HG03103 (cell line): ENCODE results near the gene TMEM131.

ENCODE experiments used
- ATAC-seq: cut with Tn5 transposase; IDR thresholded peaks from one replicate; pipeline ENCODE4 v1.9.1; 2021; ENCODE audit warnings: low read depth; ENCODE audit not compliant: unreplicated experiment

TMEM131 gene

DNA sequence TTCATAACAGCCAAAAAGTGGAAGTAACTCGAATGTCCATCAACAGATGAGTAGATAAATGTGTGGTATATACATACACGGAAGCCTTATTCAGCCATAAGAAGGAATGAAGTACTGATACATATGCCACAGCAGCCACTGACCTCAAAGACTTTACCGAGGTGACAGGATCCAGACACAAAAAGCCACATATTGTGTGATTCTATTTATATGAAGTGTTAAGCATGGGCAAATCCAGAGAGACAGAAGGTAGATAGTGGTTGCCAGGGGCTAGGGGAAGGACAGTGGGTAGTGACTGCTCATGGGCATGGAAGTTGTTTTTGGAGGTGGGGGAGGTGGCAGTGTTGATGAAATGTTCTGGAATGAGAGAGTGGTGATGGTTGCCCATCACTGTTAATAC, 248.5 kb downstream of the TMEM131 start:
- ATAC-seq: no peak

DNA sequence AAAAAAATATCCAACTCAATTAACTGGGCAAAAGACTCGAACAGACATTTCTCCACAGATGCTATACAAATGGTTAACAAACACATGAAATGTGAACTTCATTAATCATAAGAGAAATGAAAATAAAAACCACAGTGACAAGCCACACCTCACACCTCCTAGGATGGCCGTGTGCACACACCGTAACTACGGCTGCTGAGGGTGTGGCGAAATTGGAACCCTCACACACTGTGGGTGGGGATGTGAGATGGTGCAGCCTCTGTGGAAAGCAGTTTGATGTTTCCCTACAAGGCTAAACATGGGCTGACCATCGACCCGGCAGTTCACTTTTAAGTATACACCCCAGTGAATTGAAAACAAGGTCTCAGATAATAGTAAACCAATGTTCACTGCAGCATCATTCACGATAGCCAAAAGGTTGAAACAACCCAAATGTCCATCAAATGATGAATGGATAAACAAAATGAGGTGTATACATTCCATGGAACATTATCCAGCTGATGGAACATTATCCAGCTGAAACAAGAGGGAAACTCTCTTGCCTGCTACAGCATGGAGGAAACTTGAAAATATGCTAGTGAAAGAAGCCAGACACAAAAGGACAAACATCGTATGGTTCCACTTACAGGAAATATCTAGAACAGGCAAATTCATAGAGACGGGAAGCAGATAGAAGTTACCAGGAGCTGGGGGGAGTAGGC, 250.1 kb downstream of the TMEM131 start:
- ATAC-seq: no peak

- no peak for ATAC-seq
These were observed 251.8 kb downstream of the TMEM131 start for GRCh38 chr2:97743913-97744312.

DNA sequence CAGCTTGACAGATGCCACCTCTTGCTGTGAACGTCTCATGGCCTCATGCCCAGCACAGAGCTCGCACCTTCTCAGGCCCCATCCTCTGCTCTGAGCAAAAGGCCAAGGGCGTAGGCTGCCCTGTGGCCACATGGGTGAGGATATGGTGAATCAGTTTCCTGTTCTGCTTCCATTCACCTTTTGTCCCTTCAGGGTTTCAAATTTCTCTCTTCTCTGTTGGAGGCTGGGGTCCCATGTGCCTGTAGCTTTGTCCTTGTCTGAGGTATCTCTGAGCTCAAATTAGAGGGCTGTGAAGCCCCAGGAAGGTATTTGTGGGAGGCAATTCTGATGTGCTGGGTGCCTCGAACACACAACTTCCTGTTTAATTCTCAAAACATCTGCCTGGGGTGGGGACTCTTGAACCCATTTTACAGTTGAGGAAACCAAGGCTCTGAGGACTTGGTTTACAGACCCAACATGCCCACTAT, 253.3 kb downstream of the TMEM131 start:
- no peak for ATAC-seq

GRCh38 chr2:97741686-97742085, 254.1 kb downstream of the TMEM131 start:
- no peak for ATAC-seq

GRCh38 chr2:97741251-97741650, 254.5 kb downstream of the TMEM131 start:
- no peak for ATAC-seq

DNA sequence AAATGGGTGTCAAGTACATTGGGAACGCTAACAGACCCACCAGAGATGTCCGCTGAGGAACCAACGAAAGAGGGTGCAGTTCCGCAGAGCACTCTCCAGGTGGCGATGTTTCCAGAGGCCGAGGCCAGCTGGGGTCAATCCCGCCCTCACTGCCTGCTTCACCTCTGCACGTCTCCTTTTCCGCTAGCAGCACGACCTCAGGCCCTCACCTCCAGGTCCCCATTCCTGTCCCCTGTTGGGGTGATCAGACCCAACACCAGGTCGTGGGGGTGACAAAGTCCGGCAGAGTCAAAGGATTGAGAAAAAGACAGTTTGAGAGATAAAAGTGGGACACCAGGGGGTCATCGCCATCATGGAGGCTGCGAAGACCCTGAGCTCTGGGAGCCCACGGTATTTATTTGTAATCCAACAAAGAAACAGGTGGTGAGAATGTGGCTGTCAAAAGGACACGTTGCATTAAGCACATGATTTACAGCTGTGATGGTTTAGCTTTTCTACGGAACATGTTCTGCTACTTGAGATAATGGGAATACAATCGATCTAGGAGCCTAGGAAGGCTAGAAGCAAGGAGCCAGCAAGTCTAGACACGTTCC, 255.1 kb downstream of the TMEM131 start:
- no peak for ATAC-seq

GRCh38 chr2:97739893-97740245, 255.9 kb downstream of the TMEM131 start:
- ATAC-seq: no peak

DNA sequence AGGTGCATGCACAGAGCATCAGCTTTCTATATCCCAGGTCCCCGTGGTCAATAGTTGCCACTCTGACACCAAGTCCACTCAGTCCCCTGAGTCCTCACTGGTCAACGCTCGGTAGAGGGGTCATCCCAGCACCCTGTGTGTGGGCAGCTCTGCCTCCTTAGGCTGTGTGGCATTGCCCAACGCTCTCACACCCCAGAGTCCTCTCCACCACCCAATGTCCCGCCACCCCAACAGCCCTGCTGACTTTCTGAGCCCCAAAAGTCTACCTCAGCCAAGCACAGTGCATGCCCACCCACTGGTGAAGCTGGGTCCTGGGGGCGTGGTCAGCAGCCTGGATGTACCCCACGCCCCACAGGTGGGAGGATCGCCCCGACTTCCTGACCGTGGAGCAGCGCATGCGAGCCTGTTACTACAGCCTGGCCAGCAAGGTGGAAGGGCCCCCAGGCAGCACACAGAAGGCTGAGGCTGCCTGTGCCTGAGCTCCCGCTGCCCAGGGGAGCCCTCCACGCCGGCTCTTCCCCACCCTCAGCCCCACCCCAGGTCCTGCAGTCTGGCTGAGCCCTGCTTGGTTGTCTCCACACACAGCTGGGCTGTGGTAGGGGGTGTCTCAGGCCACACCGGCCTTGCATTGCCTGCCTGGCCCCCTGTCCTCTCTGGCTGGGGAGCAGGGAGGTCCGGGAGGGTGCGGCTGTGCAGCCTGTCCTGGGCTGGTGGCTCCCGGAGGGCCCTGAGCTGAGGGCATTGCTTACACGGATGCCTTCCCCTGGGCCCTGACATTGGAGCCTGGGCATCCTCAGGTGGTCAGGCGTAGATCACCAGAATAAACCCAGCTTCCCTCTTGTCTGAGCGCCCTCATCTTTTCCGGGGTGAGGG, 256.5 kb downstream of the TMEM131 start:
- ATAC-seq: no peak

DNA sequence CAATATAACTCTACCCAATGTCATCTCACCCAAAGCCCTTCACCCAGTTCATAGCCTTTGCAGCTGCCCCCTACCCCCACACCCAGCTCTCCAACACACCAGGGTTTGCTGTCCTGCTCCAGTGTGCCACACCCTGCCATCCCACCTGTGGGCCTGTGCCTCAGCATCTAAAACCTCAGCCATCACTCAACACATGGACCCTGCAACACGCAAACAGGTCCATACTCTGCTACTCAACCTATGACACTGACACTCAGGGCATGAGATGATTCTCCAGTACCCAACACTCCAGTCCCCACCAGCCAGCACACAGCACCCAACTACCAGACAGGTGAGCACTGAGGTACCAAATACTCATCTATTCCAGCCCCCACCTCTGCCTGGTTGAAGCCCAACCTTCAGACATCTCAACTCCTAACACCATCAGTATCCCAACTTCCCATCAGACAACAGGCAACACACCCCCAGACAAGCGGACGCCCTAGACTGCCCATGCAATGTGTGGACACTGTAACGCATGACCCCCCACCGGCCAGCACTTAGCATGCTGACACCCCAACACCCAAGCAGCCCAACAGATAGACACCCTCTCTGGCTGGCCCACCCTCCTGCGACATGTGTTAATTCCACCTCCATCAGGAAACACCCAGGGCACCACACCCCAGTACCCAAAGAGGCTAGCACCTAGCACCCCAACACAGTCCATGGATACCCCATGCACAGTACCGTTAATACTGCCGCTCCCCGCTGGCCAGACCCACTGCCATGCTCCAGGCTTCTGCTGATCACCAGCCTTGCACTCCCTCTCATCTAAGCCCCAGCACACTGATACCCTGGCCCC, 257.3 kb downstream of the TMEM131 start:
- no peak for ATAC-seq

GRCh38 chr2:97737421-97738178, 258.1 kb downstream of the TMEM131 start:
- ATAC-seq: no peak

DNA sequence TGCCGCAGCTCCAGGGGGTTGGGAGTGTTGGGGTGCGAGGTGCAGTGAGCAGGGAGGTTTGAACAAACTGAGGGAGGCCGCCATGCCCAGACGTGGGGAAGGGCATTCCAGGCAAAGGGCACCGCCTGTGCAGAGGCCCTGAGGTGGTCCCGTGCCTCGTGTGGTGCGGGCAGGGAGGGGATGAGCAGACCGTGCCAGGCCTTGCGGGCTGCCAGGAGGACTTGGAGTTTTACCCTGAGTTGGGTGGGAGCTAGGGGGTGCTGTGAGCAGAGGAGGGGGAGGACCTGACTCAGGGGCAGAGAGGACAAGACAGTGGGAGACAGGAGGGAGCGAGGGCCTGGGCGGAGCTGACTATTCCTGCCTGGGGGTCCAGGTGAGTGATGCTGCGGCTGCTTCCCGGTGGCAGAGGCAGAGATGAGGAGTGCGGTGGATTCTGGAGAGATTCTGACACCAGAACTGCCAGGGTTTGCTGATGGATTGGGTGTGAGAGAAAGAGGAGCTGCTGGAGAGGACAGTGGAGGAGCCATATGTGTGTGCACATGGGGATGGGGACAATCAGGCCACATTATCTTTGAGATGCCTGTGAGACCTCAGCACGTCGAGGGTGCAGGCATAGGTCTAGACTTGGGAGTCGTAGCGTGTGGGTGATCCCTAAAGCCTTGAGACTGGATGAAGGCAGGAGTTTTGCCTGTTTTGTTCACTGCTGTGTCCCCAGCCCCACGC, 259.0 kb downstream of the TMEM131 start:
- no peak for ATAC-seq

DNA sequence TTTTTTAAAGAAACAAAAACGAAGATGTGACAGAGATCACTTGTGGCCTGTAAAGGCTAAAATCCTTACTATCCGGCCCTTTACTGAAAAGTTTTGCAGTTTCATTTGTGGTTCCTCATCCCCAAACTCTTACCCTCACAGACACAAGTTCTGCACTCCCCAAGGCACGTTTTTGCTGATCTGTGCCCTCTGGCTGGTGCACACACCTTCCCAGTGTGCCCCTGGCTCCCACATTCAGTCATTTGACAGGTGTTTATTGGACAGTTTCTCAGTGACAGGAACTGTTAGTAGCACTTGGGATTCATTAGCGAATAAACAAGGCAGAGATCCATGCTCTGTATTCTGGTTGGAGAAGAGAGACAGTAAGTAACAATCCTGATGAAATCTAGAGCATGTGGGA, 259.6 kb downstream of the TMEM131 start:
- ATAC-seq: no peak

GRCh38 chr2:97735161-97735561, 260.6 kb downstream of the TMEM131 start:
- ATAC-seq: no peak

DNA sequence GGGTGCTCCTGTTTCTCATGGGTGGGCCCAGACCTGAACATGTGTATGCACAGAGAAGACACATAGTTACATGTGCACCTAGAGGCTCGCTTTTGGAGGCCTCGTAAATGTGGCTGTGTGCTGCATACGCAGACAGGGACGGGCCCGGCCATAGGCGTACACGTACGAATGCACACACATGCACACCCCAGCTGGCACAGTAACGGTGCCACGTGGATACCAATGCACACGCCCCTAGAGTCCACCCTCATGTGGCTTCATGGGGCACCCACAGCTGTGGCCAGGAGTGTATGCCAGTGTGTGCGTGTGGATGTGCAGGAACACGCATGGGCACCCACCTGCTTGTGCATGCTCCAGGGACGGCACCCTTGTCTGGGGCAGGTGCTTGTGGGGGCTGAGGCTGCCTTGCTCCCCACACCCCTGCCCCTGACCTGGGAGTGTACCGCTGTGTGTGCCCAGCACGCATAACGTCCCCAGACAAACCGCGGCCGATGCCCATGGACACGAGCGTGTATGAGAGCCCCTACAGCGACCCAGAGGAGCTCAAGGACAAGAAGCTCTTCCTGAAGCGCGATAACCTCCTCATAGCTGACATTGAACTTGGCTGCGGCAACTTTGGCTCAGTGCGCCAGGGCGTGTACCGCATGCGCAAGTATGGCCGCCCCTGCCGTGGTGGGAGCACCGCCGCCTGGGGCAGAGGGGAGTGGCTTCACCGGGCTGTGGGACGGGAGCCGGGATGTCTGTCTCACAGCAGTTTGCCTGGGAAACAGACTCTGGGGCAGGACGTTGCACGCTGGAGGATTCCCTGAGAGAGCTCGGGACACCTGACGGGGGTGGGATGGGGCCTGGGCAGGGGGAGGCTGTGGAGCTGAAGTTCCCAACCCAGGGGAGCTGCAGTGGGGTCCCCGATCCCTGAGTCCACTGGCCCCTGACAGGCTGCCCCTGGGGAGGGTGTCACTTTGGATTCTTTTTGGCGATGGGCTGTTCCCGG, 261.4 kb downstream of the TMEM131 start:
- ATAC-seq: no peak

DNA sequence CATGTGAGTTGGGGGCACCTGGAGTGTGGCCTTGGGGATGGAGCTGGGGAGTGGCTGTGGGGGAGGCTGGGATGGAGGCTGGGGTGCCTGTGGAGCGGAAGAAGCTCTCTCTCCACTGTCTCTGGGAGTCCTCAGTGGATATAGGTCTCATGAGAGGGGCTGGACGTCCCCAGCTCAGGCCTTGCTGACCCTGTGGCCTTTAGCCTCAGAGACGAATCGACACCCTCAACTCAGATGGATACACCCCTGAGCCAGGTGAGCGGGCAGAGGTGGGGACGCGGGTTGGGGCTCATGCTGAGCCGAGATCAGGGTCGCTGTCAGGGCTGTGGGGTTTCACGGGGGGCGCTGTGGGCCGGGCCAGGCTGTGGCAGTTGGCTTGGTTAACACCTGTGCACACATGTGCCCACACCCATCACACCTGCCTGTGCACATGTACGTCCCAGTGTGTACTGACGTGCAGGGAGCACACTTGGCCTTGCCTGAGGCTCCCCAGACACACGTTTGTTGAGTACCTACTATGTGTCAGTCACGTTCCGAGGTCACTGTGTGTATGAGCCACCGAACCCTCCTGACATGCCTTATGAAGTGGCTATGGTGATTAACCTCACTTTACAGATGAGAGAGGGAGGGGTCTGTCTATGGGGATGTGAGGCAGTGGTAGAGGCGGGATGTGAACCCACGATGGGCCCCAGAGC, 262.3 kb downstream of the TMEM131 start:
- ATAC-seq: no peak
